Measurements from ENCODE around the gene IGFN1.

Gene IGFN1

DNA sequence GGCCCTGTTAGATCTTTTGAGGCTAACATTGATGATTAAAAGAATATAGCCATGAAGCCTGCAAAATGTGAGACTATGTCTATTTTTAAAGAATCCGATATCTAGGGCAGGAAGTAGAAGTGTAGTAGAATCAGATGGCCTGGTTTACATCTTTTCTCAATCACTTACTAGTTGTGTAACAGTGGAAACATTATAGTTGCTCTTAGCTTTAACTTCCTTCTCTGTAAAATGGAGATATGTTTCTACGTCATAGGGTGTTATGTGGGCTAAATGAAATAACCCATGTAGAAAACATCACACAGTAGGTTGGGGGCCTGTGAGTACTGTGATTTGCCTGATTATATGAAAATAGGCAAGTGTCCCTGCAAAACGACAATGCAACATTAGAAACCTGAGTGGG lies 4.4 kb upstream of the IGFN1 start:
- DNase-seq, result no peak

DNA sequence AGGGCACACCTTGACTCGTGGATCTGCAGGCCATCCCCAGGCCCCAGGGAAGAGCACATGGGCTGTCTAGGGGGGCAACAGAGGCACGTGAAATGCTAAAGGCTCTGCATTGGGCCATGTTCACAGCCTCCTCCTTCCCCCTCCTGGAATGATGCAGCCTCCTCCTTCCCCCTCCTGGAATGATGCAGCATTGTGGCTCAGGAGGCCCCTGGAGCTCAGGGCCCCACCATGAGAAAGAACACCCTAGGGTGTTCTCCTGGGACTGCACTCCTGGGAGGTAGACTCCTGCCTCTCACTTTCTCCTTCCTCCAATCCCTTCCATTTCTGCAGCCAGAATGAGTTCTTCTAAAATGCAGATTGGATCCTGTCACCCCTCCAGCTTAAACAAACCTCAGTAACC lies 1.5 kb upstream of the IGFN1 start:
- no peak for DNase-seq

DNA sequence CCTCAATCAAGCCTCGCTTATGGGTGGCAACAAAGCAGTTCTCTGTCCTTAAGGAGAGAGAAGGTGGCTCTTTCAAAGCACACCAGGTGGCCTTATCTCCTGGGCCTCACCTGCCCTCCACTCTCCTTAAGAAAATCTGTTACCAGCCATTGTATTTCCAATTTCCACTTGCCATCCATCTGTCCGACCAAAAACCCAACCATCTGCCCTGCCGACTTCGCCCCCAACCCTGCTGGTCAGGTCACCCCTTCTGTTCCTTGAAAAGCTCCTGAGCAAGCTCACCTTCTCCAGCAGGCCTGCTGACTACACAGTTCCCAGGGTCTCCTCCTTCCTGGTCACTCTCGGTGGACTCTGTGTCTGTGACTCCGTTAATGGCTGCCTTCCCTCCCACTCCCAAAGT lies 619 bp upstream of the IGFN1 start:
- DNase-seq, result no peak

- no peak for DNase-seq
Measured at GRCh38 chr1:201191653-201192260, 1.1 kb downstream of the IGFN1 start.

DNA sequence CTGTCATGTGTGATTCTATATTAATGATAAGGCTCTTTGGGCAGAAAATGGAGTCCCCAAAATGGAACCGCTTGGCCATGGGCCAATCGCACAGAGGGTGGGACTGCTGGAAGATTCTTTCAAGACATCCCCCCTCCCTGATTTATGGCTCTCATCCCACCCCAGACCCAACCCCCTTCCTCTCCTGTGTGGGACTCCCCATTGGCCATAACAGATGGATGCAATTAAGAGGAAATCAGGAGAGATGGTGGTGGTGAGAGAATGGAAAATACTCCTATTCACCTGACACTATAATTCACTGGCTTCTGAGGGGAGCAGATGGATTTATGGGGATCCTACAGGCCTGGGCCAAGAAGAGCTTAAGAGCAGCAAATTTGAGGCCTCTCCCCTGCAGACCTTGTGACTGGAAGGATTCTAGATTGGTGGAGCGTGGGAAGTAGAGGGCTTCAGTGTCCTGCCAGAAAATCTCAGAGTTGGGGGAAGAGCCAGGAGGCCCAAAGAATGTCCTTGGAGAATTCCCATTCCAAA lies 1.7 kb downstream of the IGFN1 start:
- DNase-seq, result peak; percentile 52

GRCh38 chr1:201194046-201194445 lies 3.4 kb downstream of the IGFN1 start:
- DNase-seq, result no peak

- DNase-seq, result no peak
Measured at GRCh38 chr1:201198598-201198997, 8.0 kb downstream of the IGFN1 start.

GRCh38 chr1:201205036-201205435 lies 14.4 kb downstream of the IGFN1 start:
- no peak for DNase-seq

DNA sequence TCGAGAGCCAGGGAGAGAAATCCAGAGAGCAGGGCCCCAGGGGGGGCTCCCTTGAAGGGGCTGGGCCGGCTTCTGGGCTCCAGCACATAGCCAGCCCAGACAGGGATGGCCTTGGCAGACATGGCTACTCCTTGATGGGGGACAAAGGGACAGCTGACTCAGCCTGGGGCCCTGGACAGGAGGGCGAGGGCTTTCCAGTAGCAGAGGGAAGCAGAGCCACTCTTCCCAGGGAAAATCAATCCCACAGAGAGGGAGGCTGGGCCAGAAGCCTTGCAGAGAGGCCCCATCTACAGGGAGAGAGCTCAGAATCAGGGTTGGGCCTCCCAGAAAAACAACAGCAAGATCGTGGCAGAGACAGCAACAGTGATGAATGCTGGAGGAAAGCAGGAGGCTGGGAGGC lies 15.6 kb downstream of the IGFN1 start:
- DNase-seq, result peak; percentile 28

DNA sequence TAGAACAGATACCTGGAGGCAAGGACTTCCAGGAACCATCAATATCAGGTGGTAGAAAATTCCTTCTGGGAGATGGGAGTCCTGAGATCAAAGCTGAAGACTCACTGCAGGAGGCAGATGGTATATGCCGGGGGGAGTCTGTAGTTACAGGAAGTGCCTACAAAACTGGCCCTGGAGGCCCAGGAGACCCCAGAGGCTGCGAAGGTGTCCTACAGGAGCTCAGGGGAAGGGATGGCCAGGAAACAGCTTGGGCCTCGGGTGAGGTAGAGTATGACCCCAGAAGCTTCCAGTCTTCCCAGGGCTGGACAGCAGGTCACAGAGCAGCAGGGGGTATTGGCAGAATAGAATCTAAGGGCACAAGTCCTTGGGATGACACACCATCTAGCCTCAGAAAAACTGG lies 16.4 kb downstream of the IGFN1 start:
- DNase-seq, result no peak

GRCh38 chr1:201208236-201208635 lies 17.6 kb downstream of the IGFN1 start:
- DNase-seq, result no peak

DNA sequence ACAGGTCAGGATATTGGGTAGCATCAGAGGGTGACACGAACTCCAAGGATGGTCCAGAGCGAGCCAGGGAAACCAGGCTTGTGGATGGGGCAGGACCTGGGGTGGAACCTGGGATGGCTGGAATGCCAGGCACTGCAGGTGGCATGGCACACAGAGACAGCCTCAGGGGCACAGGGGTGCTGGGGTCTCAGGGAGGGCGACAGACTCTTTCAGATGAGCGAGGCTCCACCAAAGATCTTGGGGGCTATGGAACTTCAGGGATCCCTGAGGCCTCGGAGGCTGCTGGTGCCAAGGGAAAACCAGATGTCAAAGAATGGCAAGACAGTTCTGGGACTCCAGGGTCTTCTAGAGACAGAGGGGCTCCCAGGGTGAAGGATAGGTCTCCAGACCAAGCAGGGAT lies 21.4 kb downstream of the IGFN1 start:
- no peak for DNase-seq

DNA sequence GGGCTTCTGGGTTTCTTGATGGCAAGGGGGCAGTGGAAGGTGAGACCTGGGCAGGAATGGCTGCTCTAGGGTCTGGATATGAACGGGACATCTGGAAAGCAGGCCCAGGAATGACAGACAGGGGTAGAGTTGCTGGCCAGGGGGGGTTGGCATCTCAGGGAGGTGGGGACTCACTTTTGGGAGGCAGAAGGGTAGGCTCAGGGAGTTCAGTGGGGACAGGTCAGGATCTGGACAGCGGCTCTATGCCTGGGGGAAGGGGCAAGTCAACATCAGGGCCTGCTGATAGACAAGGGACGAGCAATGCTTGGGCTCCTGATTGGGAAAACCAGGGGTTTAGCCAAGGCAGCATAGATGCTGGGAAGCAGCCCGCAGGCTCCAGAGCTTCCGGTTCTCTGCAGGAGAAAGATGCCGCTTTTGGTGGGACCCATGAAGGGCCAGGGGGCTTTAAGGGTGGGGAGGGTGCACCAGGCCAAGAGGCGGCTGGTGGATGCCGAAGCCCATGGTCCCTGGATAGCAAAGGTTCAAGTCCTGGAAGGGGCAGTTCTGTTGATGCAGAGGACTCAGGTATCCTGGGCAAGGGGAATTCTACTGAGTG lies 21.9 kb downstream of the IGFN1 start:
- no peak for DNase-seq

DNA sequence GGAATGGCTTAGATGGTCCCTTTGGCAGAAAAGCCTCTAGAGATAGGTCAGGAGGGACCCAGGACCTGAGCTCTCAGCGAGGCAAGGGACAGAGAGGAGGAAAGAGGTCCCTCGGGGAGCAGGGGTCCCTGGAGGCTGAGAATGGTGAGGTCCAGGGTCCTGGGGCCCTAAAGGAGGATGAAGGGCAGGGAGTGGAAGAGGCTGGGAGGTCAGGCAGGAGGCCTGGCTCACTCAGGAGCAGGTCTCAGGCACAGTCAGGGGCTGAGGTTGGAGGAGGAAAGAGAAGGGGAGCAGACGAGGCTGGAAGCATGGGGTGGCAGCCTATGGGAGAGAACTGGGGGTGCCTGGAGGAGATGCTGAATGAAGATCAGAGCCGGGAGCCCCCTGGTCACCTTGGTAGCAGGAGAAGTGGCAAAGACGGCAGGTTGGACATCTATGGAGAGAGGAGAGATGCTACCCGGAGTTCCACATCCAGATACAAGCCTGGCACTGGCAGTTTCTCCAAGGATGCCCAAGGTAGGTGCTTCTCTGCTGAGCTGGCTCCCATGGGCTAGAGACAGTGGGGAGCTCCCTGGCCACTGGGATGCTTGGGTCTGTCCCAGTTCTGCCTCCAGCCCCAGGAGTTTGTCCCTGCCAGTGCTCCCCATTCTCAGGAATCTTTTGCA lies 22.6 kb downstream of the IGFN1 start:
- DNase-seq, result no peak

GRCh38 chr1:201213926-201214325 lies 23.3 kb downstream of the IGFN1 start:
- no peak for DNase-seq

GRCh38 chr1:201214461-201214860 lies 23.8 kb downstream of the IGFN1 start:
- no peak for DNase-seq

- no peak for DNase-seq
Measured at GRCh38 chr1:201214886-201215285, 24.3 kb downstream of the IGFN1 start.

GRCh38 chr1:201215531-201216357 lies 25.1 kb downstream of the IGFN1 start:
- no peak for DNase-seq

GRCh38 chr1:201216395-201217085 lies 25.9 kb downstream of the IGFN1 start:
- DNase-seq, result no peak

GRCh38 chr1:201217146-201217545 lies 26.5 kb downstream of the IGFN1 start:
- DNase-seq, result no peak

- DNase-seq, result no peak
Measured at GRCh38 chr1:201217851-201218250, 27.2 kb downstream of the IGFN1 start.

DNA sequence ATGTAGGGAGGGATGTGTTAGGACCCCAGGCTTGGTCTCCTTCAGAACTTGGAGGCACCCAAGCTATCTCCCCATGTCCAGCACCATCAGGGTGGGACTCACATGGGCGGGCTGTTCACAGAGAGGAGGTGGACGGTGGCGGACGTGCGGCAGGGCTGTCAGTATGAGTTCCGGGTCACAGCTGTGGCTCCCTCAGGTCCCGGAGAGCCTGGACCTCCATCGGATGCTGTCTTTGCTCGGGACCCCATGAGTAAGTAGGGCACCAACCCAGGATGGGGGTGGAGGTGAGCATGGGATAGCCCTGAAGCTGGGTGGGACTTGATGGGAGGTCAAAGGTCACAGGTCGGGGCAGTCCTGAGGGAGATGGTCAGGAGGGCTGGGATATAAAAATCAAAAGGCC lies 27.8 kb downstream of the IGFN1 start:
- no peak for DNase-seq
